ENCODE data around the gene RGS16.
"Not testable (repeated sequence)": the region's sequence is repeated elsewhere in the genome, so short reads cannot be mapped to it uniquely, and the experiment has no call there.

The RGS16 gene

GRCh38 chr1:182604175-182605164, at the start of gene RGS16:
Gene RGS16 (minus strand): TSS chr1:182604389. CDS start chr1:182604259, 130 bp downstream.
- peak; percentile 93 for DNase-seq

GRCh38 chr1:182653986-182654385, 49.8 kb upstream of the RGS16 start:
- DNase-seq, result no peak

GRCh38 chr1:182652933-182653332, 48.7 kb upstream of the RGS16 start:
- DNase-seq, result no peak

- DNase-seq, result no peak
These were observed 47.1 kb upstream of the RGS16 start for GRCh38 chr1:182651339-182651724.

- DNase-seq, result no peak
These were observed 46.6 kb upstream of the RGS16 start for GRCh38 chr1:182650678-182651338.

- no peak for DNase-seq
These were observed 44.9 kb upstream of the RGS16 start for GRCh38 chr1:182649041-182649440.

GRCh38 chr1:182646739-182647138, 42.5 kb upstream of the RGS16 start:
- no peak for DNase-seq

- DNase-seq, result peak; percentile 81
These were observed 40.7 kb upstream of the RGS16 start for GRCh38 chr1:182644886-182645285.

GRCh38 chr1:182643699-182644098, 39.5 kb upstream of the RGS16 start:
- DNase-seq, result peak; percentile 82

- DNase-seq, result no peak
These were observed 38.3 kb upstream of the RGS16 start for GRCh38 chr1:182642461-182642860.

GRCh38 chr1:182641561-182641960, 37.4 kb upstream of the RGS16 start:
- DNase-seq, result no peak

- no peak for DNase-seq
These were observed 35.1 kb upstream of the RGS16 start for GRCh38 chr1:182639330-182639729.

GRCh38 chr1:182637769-182638168, 33.6 kb upstream of the RGS16 start:
- no peak for DNase-seq

- no peak for DNase-seq
These were observed 31.7 kb upstream of the RGS16 start for GRCh38 chr1:182635871-182636270.

GRCh38 chr1:182634306-182635072, 30.3 kb upstream of the RGS16 start:
- DNase-seq, result no peak

GRCh38 chr1:182633657-182634281, 29.6 kb upstream of the RGS16 start:
- DNase-seq, result no peak

GRCh38 chr1:182633031-182633430, 28.8 kb upstream of the RGS16 start:
- DNase-seq, result no peak

- DNase-seq, result not testable (repeated sequence)
These were observed 28.3 kb upstream of the RGS16 start for GRCh38 chr1:182632441-182632857.

GRCh38 chr1:182631954-182632353, 27.8 kb upstream of the RGS16 start:
- DNase-seq, result no peak

- no peak for DNase-seq
These were observed 27.0 kb upstream of the RGS16 start for GRCh38 chr1:182631053-182631677.

- DNase-seq, result no peak
These were observed 26.4 kb upstream of the RGS16 start for GRCh38 chr1:182630586-182630985.

- DNase-seq, result no peak
These were observed 25.4 kb upstream of the RGS16 start for GRCh38 chr1:182629499-182630096.

All from DMS79 (cell line).